Activated CD4-positive, alpha-beta T cell treated with anti-CD3 and anti-CD28 coated beads for 1 hour (primary cell): ENCODE results near the gene CFAP97.

ENCODE experiments used
- DNase-seq: peaks from one replicate; pipeline ENCODE4 v3.0.0-alpha.2; 2020

The CFAP97 gene

GRCh38 chr4:185196437-185196836 is 7.4 kb downstream of the CFAP97 start:
- DNase-seq, result no peak

GRCh38 chr4:185194924-185195888 is 8.6 kb downstream of the CFAP97 start:
- DNase-seq, result no peak

- DNase-seq, result no peak
These were observed 11.7 kb downstream of the CFAP97 start for GRCh38 chr4:185192059-185192458.

- no peak for DNase-seq
These were observed 13.4 kb downstream of the CFAP97 start for GRCh38 chr4:185190306-185190856.

GRCh38 chr4:185189606-185190305 is 14.0 kb downstream of the CFAP97 start:
- DNase-seq, result no peak

GRCh38 chr4:185186769-185187168 is 17.0 kb downstream of the CFAP97 start:
- DNase-seq, result no peak

GRCh38 chr4:185183622-185184281 is 20.0 kb downstream of the CFAP97 start:
- peak; percentile 52 for DNase-seq

GRCh38 chr4:185182239-185182638 is 21.6 kb downstream of the CFAP97 start:
- no peak for DNase-seq

GRCh38 chr4:185179488-185179887 is 24.3 kb downstream of the CFAP97 start:
- DNase-seq, result no peak

GRCh38 chr4:185171373-185172071 is 32.3 kb downstream of the CFAP97 start:
- DNase-seq, result no peak

- no peak for DNase-seq
These were observed 36.6 kb downstream of the CFAP97 start for GRCh38 chr4:185167234-185167633.

- DNase-seq, result no peak
These were observed 38.2 kb downstream of the CFAP97 start for GRCh38 chr4:185165605-185166063.

- DNase-seq, result no peak
These were observed 52.5 kb downstream of the CFAP97 start for GRCh38 chr4:185151296-185151695.

GRCh38 chr4:185149392-185149791 is 54.4 kb downstream of the CFAP97 start:
- no peak for DNase-seq

GRCh38 chr4:185145572-185145971 is 58.2 kb downstream of the CFAP97 start:
- DNase-seq, result no peak

GRCh38 chr4:185144601-185145240 is 59.1 kb downstream of the CFAP97 start:
- no peak for DNase-seq

GRCh38 chr4:185143601-185143969 is 60.2 kb downstream of the CFAP97 start:
- DNase-seq, result no peak

GRCh38 chr4:185142912-185143600 is 60.7 kb downstream of the CFAP97 start, which contains the start of gene SLC25A4:
TSS of gene SLC25A4 (plus strand) at chr4:185143266. CDS start at chr4:185143373, 107 bp downstream.
- DNase-seq, result peak; percentile 75

- DNase-seq, result no peak
These were observed 61.3 kb downstream of the CFAP97 start for GRCh38 chr4:185142564-185142911.

- DNase-seq, result no peak
These were observed 62.0 kb downstream of the CFAP97 start for GRCh38 chr4:185141777-185142176.

GRCh38 chr4:185139736-185140135 is 64.1 kb downstream of the CFAP97 start:
- no peak for DNase-seq
